Activated CD4-positive, CD25-positive, alpha-beta regulatory T cell (primary cell): ENCODE measurements around the gene AMDHD2.
"Not testable (repeated sequence)": the region's sequence is repeated elsewhere in the genome, so short reads cannot be mapped to it uniquely, and the experiment has no call there.

Experiments
- DNase-seq, 4 experiments: peaks; one replicate each; lab custom pipeline; 2025; lab: John Stamatoyannopoulos, UW

The AMDHD2 gene

GRCh38 chr16:2580143-2580542 lies 60.0 kb downstream of the AMDHD2 start:
- DNase-seq, result not testable (repeated sequence)

GRCh38 chr16:2580818-2581217 lies 60.6 kb downstream of the AMDHD2 start:
- not testable (repeated sequence) for DNase-seq
